ENCODE data around the gene LIMS2. TPM values are rescaled to one million over a fixed set of nuclear protein-coding genes. Genes with fewer than 3 reads are reported as not detected.

Gene LIMS2
- total and polyA plus RNA-seq, 2 experiments from 2014 or later, result 32.9 to 48.8 TPM

GRCh38 chr2:127631997-127632581 lies 43.2 kb downstream of the LIMS2 start:
- H3K9me3 ChIP-seq (ENCODE audit: low read depth), result no peaks in the 10 kb centered on the region
- H3K4me1 ChIP-seq (ENCODE audit: low read depth), result no peaks in the 10 kb centered on the region
- no peak for TF ChIP-seq CTCF (IDR thresholded peaks at IDR 0.05; ENCODE audit: low read depth, low read length)
- H3K27ac ChIP-seq, result no peak overlapping the region
- H3K36me3 ChIP-seq, result no peaks in the 10 kb centered on the region
- H3K4me3 ChIP-seq, result no peak overlapping the region
- DNase-seq (ENCODE audit: low read depth in 1 of 2, low spot score in 1 of 2), result no peak
- no peaks in the 10 kb centered on the region for H3K27me3 ChIP-seq

GRCh38 chr2:127631541-127631996 lies 43.8 kb downstream of the LIMS2 start:
- Histone ChIP-seq H3K9me3 (ENCODE audit: low read depth) (no peaks in the 10 kb centered on the region), H3K4me3 (no peak overlapping the region), H3K27me3 (no peaks in the 10 kb centered on the region), H3K4me1 (ENCODE audit: low read depth) (no peaks in the 10 kb centered on the region), H3K27ac (no peak overlapping the region), H3K36me3 (no peaks in the 10 kb centered on the region)
- DNase-seq (ENCODE audit: low read depth in 1 of 2, low spot score in 1 of 2), result no peak
- no peak for TF ChIP-seq CTCF (IDR thresholded peaks at IDR 0.05; ENCODE audit: low read depth, low read length)

GRCh38 chr2:127630864-127631540 lies 44.3 kb downstream of the LIMS2 start:
- H3K4me1 ChIP-seq (ENCODE audit: low read depth), result no peaks in the 10 kb centered on the region
- H3K36me3 ChIP-seq, result no peaks in the 10 kb centered on the region
- no peaks in the 10 kb centered on the region for H3K9me3 ChIP-seq (ENCODE audit: low read depth)

GRCh38 chr2:127630096-127630863 lies 45.0 kb downstream of the LIMS2 start:
- Histone ChIP-seq H3K36me3 (no peaks in the 10 kb centered on the region), H3K27ac (no peak overlapping the region), H3K4me3 (no peak overlapping the region), H3K4me1 (ENCODE audit: low read depth) (no peaks in the 10 kb centered on the region), H3K9me3 (ENCODE audit: low read depth) (no peaks in the 10 kb centered on the region), H3K27me3 (no peaks in the 10 kb centered on the region)
- no peak for TF ChIP-seq CTCF (IDR thresholded peaks at IDR 0.05; ENCODE audit: low read depth, low read length)
- DNase-seq (ENCODE audit: low read depth in 1 of 2, low spot score in 1 of 2), result no peak

More at GRCh38 chr2:127630864-127631540, 44.3 kb downstream of the LIMS2 start:
- TF ChIP-seq CTCF (IDR thresholded peaks at IDR 0.05; ENCODE audit: low read depth, low read length), result no peak
- H3K27ac ChIP-seq, result no peak overlapping the region
- no peak overlapping the region for H3K4me3 ChIP-seq
- H3K27me3 ChIP-seq, result no peaks in the 10 kb centered on the region
- no peak for DNase-seq (ENCODE audit: low read depth in 1 of 2, low spot score in 1 of 2)

GRCh38 chr2:127629637-127630036 lies 45.7 kb downstream of the LIMS2 start:
- no peaks in the 10 kb centered on the region for H3K27me3 ChIP-seq
- TF ChIP-seq CTCF (IDR thresholded peaks at IDR 0.05; ENCODE audit: low read depth, low read length), result no peak
- no peak overlapping the region for H3K27ac ChIP-seq
- H3K4me1 ChIP-seq (ENCODE audit: low read depth), result no peaks in the 10 kb centered on the region
- H3K36me3 ChIP-seq, result no peaks in the 10 kb centered on the region
- H3K9me3 ChIP-seq (ENCODE audit: low read depth), result no peaks in the 10 kb centered on the region
- no peak overlapping the region for H3K4me3 ChIP-seq
- DNase-seq (ENCODE audit: low read depth in 1 of 2, low spot score in 1 of 2), result no peak
